NB4 (cell line): ENCODE measurements around the gene COL5A1.

Experiments used
- DNase-seq: peaks from one replicate; pipeline ENCODE4 v3.0.0; 2010; ENCODE audit warnings: low read depth
- H3K4me3 ChIP-seq: one replicate; pipeline ENCODE4 v1.5.1; 2011; ENCODE audit warnings: mild to moderate bottlenecking, low read depth, low read length, moderate library complexity
- CTCF ChIP-seq: IDR thresholded peaks from one replicate; pipeline ENCODE4 v1.5.1; 2012; ENCODE audit warnings: low read depth, low read length
- MYC ChIP-seq: IDR thresholded peaks from 2 replicates; pipeline ENCODE4 v1.6.1; 2011; ENCODE audit warnings: low read depth, low read length
- POLR2A ChIP-seq: IDR thresholded peaks from 2 replicates; pipeline ENCODE4 v1.6.1; 2011; ENCODE audit warnings: mild to moderate bottlenecking; ENCODE audit not compliant: insufficient read length; ENCODE audit errors: extremely low read depth
- TF ChIP-seq, protein P1 (sequence below): IDR thresholded peaks from 2 replicates; pipeline ENCODE4 v1.6.1; 2011; ENCODE audit warnings: low read depth, low read length

The COL5A1 gene

DNA sequence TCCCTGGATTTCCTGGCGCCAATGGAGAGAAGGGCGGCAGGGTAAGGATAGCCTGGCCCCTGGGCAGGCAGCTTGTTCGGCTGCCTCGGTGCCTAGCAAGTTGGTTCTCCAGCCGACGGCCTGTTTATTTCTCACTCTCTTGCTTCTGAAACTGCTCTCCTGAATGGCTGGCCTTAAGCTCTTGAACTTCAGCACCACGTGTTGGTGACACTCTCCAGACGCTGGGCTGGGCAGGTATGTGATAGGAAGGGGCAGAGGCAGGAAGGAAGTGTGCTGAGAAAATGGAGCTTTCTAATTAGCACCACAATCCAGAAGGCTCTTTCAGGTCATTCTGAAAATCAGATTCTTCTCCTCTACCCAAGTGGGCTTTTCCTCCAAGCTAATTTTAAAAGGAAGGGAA is 147.6 kb downstream of the COL5A1 start:
- no peak for TF ChIP-seq POLR2A
- TF ChIP-seq, protein P1, sequence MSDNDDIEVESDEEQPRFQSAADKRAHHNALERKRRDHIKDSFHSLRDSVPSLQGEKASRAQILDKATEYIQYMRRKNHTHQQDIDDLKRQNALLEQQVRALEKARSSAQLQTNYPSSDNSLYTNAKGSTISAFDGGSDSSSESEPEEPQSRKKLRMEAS = no peak
- no peak for TF ChIP-seq MYC
- no peak for TF ChIP-seq CTCF

DNA sequence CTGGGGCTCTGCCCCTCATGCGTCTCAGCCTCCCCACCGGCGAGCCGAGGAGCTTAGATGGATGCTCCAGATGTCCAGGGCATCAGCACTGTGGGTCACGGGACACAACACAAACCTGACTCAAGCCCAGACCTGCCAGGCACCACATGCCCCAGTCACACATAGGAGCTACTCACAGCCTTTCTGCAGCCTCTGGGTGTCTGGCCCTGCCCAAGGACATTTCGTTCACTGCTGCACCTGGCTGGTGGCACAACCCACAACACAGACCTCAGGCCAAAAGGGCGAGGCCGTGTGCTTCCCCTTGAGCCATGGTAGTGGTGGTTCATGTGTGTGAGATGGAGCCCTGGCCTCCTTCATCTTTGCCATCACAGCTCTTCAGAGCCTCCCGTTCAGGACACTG is 149.4 kb downstream of the COL5A1 start:
- H3K4me3 ChIP-seq = no peak overlapping the region
- no peak for DNase-seq
- TF ChIP-seq, protein P1 = no peak
- no peak for TF ChIP-seq MYC
- no peak for TF ChIP-seq CTCF
- TF ChIP-seq POLR2A = no peak

More for the DNA sequence above, 147.6 kb downstream of the COL5A1 start:
- DNase-seq = no peak
- H3K4me3 ChIP-seq = no peak overlapping the region

- no peak for DNase-seq
- TF ChIP-seq, protein P1 = no peak
These were observed 151.0 kb downstream of the COL5A1 start for GRCh38 chr9:134792627-134793026.

DNA sequence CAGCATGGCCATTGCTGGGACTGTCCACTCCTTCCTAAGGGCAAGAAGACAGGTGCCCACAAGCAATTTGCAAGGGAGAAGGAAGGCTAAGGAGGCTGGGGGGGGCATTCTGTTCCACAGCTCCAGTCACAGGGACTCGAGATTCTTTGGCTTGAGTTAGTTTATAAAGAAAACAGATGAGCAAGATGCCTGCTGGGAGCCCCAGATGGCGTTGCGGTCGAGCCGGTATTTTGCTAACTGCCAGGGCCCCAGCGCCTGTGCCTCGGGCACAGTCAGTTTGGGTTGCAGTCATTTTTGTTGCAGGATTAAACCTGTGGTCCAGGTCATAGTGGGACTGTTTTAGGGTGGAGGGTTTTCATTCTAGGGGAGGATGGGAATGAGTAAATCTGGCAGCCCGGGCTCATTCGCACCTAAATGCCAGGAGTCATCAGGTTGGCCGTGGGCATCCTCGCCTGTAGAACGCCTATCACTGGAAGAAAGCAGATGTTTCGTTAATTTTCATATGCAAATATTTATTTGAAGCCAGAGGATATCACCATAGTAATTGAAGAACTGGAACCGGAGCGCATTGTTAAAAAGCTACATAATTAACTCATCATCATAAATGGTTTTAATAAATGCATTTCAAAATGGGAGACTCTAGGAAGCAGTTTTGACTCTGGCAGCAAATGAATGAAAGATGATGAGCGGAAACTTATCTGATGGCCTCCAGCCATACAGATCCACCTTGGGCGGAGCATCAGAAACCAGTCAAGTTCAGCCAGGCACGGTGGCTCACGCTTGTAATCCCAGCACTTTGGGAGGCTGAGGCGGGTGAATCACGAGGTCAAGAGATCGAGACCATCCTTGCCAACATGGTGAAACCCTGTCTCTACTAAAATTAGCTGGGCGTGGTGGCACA is 151.9 kb downstream of the COL5A1 start:
- DNase-seq = no peak
- no peak overlapping the region for H3K4me3 ChIP-seq
- TF ChIP-seq MYC = no peak
- TF ChIP-seq, protein P1 = no peak

More at GRCh38 chr9:134792627-134793026, 151.0 kb downstream of the COL5A1 start:
- no peak overlapping the region for H3K4me3 ChIP-seq

DNA sequence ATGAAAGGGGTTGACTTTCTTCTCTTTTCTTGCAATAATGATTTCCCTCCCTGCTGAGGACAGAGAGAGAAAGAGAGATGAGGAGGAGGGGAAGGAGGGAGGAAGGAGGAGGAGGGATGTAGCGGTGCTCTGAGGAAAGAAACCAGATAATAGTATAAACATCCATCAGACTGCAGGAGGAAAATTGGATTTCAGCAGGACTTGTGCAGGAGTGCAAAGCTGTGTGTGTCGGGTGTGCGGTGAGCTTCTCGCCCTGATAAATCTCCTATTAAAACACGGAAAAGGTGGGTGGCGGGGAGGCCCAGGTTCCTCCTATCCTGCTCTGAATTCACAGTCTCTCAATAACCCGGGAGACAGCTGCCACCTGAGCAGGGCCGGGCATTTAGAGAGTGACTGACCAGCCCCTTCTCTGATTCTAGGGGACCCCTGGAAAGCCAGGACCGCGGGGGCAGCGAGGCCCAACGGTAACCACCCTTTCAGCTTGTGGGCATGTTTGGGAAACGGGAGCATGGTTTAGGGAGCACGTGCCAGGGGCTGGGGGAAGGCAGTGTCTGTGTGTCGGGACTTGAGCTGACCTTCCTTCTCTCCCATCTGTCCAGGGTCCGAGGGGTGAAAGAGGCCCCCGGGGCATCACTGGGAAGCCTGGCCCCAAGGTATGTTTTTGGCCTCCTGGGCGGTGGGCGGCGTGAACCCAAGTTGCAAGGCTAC is 153.2 kb downstream of the COL5A1 start:
- H3K4me3 ChIP-seq = no peak overlapping the region
- TF ChIP-seq, protein P1 = no peak
- TF ChIP-seq MYC (no peak), POLR2A (no peak), CTCF (no peak)
- DNase-seq = no peak

GRCh38 chr9:134795446-134795845 is 153.8 kb downstream of the COL5A1 start:
- no peak for TF ChIP-seq MYC
- TF ChIP-seq CTCF = no peak
- TF ChIP-seq POLR2A = no peak
- TF ChIP-seq, protein P1 = no peak
- no peak for DNase-seq
- no peak overlapping the region for H3K4me3 ChIP-seq
